K562 (cell line): ENCODE data around the gene CDH6. TPM values are rescaled to one million over a fixed set of nuclear protein-coding genes. Genes with fewer than 3 reads are reported as not detected.

Source experiments
- ATAC-seq: fragments of 200-7000 bp; cut with Tn5 transposase; 3 replicates; pipeline ENCODE4 v1.9.1; 2020; ENCODE audit warnings: moderate library complexity
- BruUV-seq: library from RNA; stranded (reverse); fragments of 400-500 nt; replicated peaks from 2 replicates; lab custom pipeline; 2021; lab: Mats Ljungman, UMichigan
- CTCF ChIA-PET: fragments of 300-600 bp; formaldehyde crosslinking; extraction: SDS; loops from one replicate; lab custom pipeline; 2021; ENCODE audit warnings: low intra/inter-chr PET ratio; lab: Yijun Ruan, JAX
- POLR2A ChIA-PET: fragments of 300-600, 350-650 bp; sonication (Branson Sonifier 250); formaldehyde crosslinking; extraction: SDS; loops from one replicate; lab custom pipeline; 2021; ENCODE audit warnings: antibody characterized with exemption, inconsistent platforms; lab: Yijun Ruan, JAX
- DNase-seq, 4 experiments: peaks; one replicate each; pipeline versions ENCODE4 v3.0.0 to v3.0.0-alpha.2; 2011 to 2018; ENCODE audit warnings: low spot score in 3 of 4, mixed read lengths in 3 of 4; ENCODE audit errors: extremely low read depth in 1 of 4
- FAIRE-seq: peaks from 2 replicates; lab custom pipeline; 2011; peaks lifted over from hg19 to GRCh38; lab: Jason Lieb, UNC
- H2AFZ ChIP-seq: 2 replicates; pipeline ENCODE4 v1.6.0; 2011; ENCODE audit warnings: low read depth, low read length, control low read depth, inconsistent platforms
- H3K27ac ChIP-seq: fragments of 200-600 bp; 3 replicates; pipeline ENCODE4 v1.8.0; 2011; ENCODE audit warnings: low read depth, mild to moderate bottlenecking, control low read depth, inconsistent platforms, low read length, moderate library complexity, mixed read lengths; ENCODE audit errors: extremely low read depth
- H3K27me3 ChIP-seq, 2 experiments: fragments of 300-600 bp in 1 of 2; 2 replicates in 1 of 2; 3 replicates in 1 of 2; pipeline versions ENCODE4 v1.6.0 to v1.8.0; 2011; ENCODE audit warnings: inconsistent platforms in 2 of 2, low read length in 2 of 2, mild to moderate bottlenecking in 1 of 2, mixed read lengths in 1 of 2, moderate library complexity in 1 of 2; ENCODE audit not compliant: control insufficient read depth in 2 of 2, insufficient read depth in 2 of 2
- H3K36me3 ChIP-seq: fragments of 300-600 bp; 3 replicates; pipeline ENCODE4 v1.8.0; 2011; ENCODE audit warnings: mild to moderate bottlenecking, low read length, inconsistent platforms; ENCODE audit not compliant: control insufficient read depth, insufficient read depth
- H3K4me1 ChIP-seq, 2 experiments: fragments of 200-600 bp in 1 of 2; replicated peaks in 1 of 2; 2 replicates in 1 of 2; 3 replicates in 1 of 2; pipeline versions ENCODE4 v1.5.1 to v1.8.0; 2011; ENCODE audit warnings: inconsistent platforms in 2 of 2, low read length in 2 of 2, mild to moderate bottlenecking in 1 of 2, mixed read lengths in 1 of 2, moderate library complexity in 1 of 2; ENCODE audit not compliant: control insufficient read depth in 2 of 2, insufficient read depth in 2 of 2
- H3K4me2 ChIP-seq: 2 replicates; pipeline ENCODE4 v1.6.1; 2011; ENCODE audit warnings: low read length, control low read depth, inconsistent platforms, mixed read lengths; ENCODE audit not compliant: insufficient read depth
- H3K4me3 ChIP-seq: fragments of 200-600 bp; sonication (generic), shearing (Covaris generic); 2 replicates; pipeline ENCODE4 v1.5.1; 2016; ENCODE audit warnings: control low read depth, inconsistent platforms
- H3K79me2 ChIP-seq: fragments of 200-600 bp; 3 replicates; pipeline ENCODE4 v1.8.0; 2011; ENCODE audit warnings: low read length, inconsistent platforms; ENCODE audit not compliant: control insufficient read depth, insufficient read depth
- H3K9ac ChIP-seq, 2 experiments: 2 replicates each; pipeline versions ENCODE4 v1.6.0 to v1.6.1; 2011; ENCODE audit warnings: low read depth in 2 of 2, low read length in 2 of 2, control low read depth in 1 of 2, inconsistent platforms in 1 of 2, mild to moderate bottlenecking in 1 of 2, mixed read lengths in 1 of 2; ENCODE audit not compliant: insufficient read depth in 1 of 2
- H3K9me1 ChIP-seq: one replicate; pipeline ENCODE4 v1.6.0; 2011; ENCODE audit warnings: inconsistent platforms, mild to moderate bottlenecking, low read length, moderate library complexity; ENCODE audit not compliant: control insufficient read depth, insufficient read depth
- H3K9me3 ChIP-seq: replicated peaks from 2 replicates; pipeline ENCODE4 v1.5.1; 2011; ENCODE audit warnings: low read depth, low read length, inconsistent platforms; ENCODE audit not compliant: control insufficient read depth, insufficient read depth
- H4K20me1 ChIP-seq: replicated peaks from 2 replicates; pipeline ENCODE4 v1.6.1; 2011; ENCODE audit warnings: low read length, inconsistent platforms, mixed read lengths; ENCODE audit not compliant: control insufficient read depth, insufficient read depth
- ARID2 ChIP-seq: fragments of 450-650 bp; IDR thresholded peaks from 2 replicates; pipeline ENCODE4 v1.6.1; 2017; ENCODE audit warnings: antibody characterized with exemption, mild to moderate bottlenecking
- BRF1 ChIP-seq: IDR thresholded peaks from 3 replicates; pipeline ENCODE4 v1.6.1; 2011; ENCODE audit warnings: borderline replicate concordance, mild to moderate bottlenecking; ENCODE audit not compliant: insufficient read length; ENCODE audit errors: extremely low read depth
- FOSL1 ChIP-seq: fragments of 200-800 bp; sonication (Bioruptor generic); conservative IDR thresholded peaks from 2 replicates; pipeline ENCODE4 v1.6.1; 2016; ENCODE audit warnings: missing genetic modification characterization, missing compliant biosample characterization
- HDAC8 ChIP-seq: fragments of 450-650 bp; IDR thresholded peaks from 2 replicates; pipeline ENCODE4 v1.6.1; 2016; ENCODE audit warnings: mild to moderate bottlenecking, missing genetic modification characterization, moderate library complexity, missing compliant biosample characterization
- ILF3 ChIP-seq: fragments of 450-650 bp; IDR thresholded peaks from 2 replicates; pipeline ENCODE4 v1.6.1; 2018; ENCODE audit warnings: antibody characterized with exemption, mild to moderate bottlenecking, moderate library complexity, borderline replicate concordance
- NR3C1 ChIP-seq: sonication (generic); formaldehyde crosslinking; IDR thresholded peaks from 2 replicates; pipeline ENCODE4 v1.8.1; 2022; ENCODE audit warnings: missing genetic modification reagents
- RBM39 ChIP-seq: fragments of 200-400 bp; formaldehyde crosslinking; optimal IDR thresholded peaks from 2 replicates; pipeline ENCODE3; 2018; ENCODE audit warnings: low read depth, low read length
- ZNF146 ChIP-seq: IDR thresholded peaks from one replicate; pipeline ENCODE4 v1.6.1; 2018; ENCODE audit warnings: missing compliant biosample characterization; ENCODE audit not compliant: unreplicated experiment
- ZNF311 ChIP-seq: fragments of 250-450 bp; sonication (Bioruptor Pico); IDR thresholded peaks from 2 replicates; pipeline ENCODE4 v1.4.0; 2020; ENCODE audit warnings: mild to moderate bottlenecking, moderate library complexity
- WGBS: fragments of 100-300 bp; shearing (Covaris generic); methylation state at CpG from one replicate; pipeline ENCODE4 v1.1.6; 2016; ENCODE audit warnings: low coverage, mixed read lengths; ENCODE audit not compliant: insufficient coverage; ENCODE audit errors: missing lambda C conversion rate; 5-methylcytosine and 5-hydroxymethylcytosine counted together
- in situ Hi-C: fragments of 300-500 bp; cut with MboI; formaldehyde crosslinking; loops from 4 replicates; pipeline ENCODE4 v1.15.0; 2018; ENCODE audit warnings: inconsistent platforms, mixed read lengths
- intact Hi-C: fragments of 100-400 bp; cut with micrococcal nuclease; formaldehyde crosslinking; loops from 2 replicates; pipeline ENCODE4 v1.14.2; 2022
- polyA plus RNA-seq, 8 experiments: library from polyadenylated mRNA; depleted of rRNA in 4 of 8; stranded (reverse) in 5 of 8; unstranded in 3 of 8; fragments of >200 nt; fragmentation: Nextera tagmentation in 2 of 8; fragmentation: Illumina TruSeq in 1 of 8; extraction: Ambion mirVana in 2 of 8; extraction: Trizol in 1 of 8; gene quantifications; 2 replicates each; pipeline versions ENCODE4 v1.2.1 to v1.2.3, GENCODE V29; 2011 to 2014; ENCODE audit warnings: inconsistent platforms in 1 of 8, missing spikeins in 1 of 8
- total RNA-seq, 7 experiments: library from RNA; depleted of rRNA in 6 of 7; stranded (reverse); fragments of >200 nt in 6 of 7; fragmentation: Illumina TruSeq in 2 of 7; extraction: Trizol in 2 of 7; gene quantifications; 2 replicates each; pipeline versions ENCODE4 v1.2.1 to v1.2.3, GENCODE V29; 2011 to 2021; ENCODE audit warnings: low replicate concordance in 1 of 7
- TF ChIP-seq, protein P1 (sequence below): fragments of 450-650 bp; formaldehyde crosslinking; IDR thresholded peaks from 2 replicates; pipeline ENCODE4 v1.4.0; 2022; ENCODE audit warnings: missing genetic modification characterization
- TF ChIP-seq, protein P2 (sequence below): fragments of 250-450 bp; sonication (Bioruptor Pico); IDR thresholded peaks from 2 replicates; pipeline ENCODE4 v1.8.0; 2022; ENCODE audit warnings: inconsistent platforms, mild to moderate bottlenecking, moderate library complexity, borderline replicate concordance
- TF ChIP-seq, protein P3 (sequence below), 2 experiments: IDR thresholded peaks; 2 replicates each; pipeline ENCODE4 v1.6.1; 2012; ENCODE audit warnings: improper control_type of control experiment in 2 of 2, low read depth in 2 of 2, low read length in 2 of 2, borderline replicate concordance in 1 of 2
- TF ChIP-seq, protein P4 (sequence below), 3 experiments: IDR thresholded peaks in 2 of 3; conservative IDR thresholded peaks in 1 of 3; 2 replicates each; pipeline ENCODE4 v1.5.1; 2011 to 2012; ENCODE audit warnings: low read length in 3 of 3, mild to moderate bottlenecking in 3 of 3, control low read depth in 2 of 3, improper control_type of control experiment in 1 of 3, inconsistent platforms in 1 of 3, low read depth in 1 of 3, mixed read lengths in 1 of 3, moderate library complexity in 1 of 3; ENCODE audit not compliant: insufficient read depth in 2 of 3
- TF ChIP-seq, protein P5 (sequence below): sonication (generic); formaldehyde crosslinking; IDR thresholded peaks from 2 replicates; pipeline ENCODE4 v1.9.0; 2022; ENCODE audit warnings: mild to moderate bottlenecking, missing genetic modification reagents

Gene CDH6
- total and polyA plus RNA-seq, 9 of the 15 experiments (the other 6 are each of a cell fraction or from before 2014, with no cell fraction given) = not detected

DNA sequence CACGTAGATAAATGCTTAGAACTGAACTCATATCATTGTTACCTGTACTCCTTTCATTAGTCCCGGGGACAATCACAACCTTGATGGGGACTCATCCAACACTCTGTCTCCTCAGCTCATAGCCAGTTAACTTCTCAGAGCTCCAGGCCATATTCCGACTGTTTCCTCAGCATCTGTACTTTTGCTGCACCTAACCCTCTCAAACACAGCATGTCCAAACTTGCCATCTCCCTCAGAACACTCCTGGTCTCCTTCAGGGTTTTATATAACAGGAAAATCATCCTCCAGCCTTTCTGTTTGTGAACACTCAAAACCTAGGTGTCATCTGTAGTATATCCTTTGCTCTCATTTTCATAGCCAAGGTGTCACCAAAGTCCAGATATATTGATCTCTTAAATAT is 150.5 kb downstream of the CDH6 start:
- DNase-seq (no peak), ATAC-seq (no peak), FAIRE-seq (no peak)
- H3K36me3 ChIP-seq = no peaks in the 10 kb centered on the region
- intact Hi-C loops = no loop called here
- 0 out of 5 replicates have a peak, but pooled peaks cover 0 to 3% of the 10 kb centered on the region in 2 experiments for H3K27me3 ChIP-seq
- no TSS peak for BruUV-seq
- H2AFZ ChIP-seq = no peak overlapping the region
- 0% methylated on average over 3 of the region's 3 CpGs for WGBS
- H3K9me1 ChIP-seq = no peaks in the 10 kb centered on the region
- in situ Hi-C loops = no loop called here
- no peaks in the 10 kb centered on the region for H4K20me1 ChIP-seq
- H3K79me2 ChIP-seq = no peaks in the 10 kb centered on the region
- H3K9me3 ChIP-seq = no peaks in the 10 kb centered on the region
- H3K4me3 ChIP-seq = no peak overlapping the region
- H3K4me2 ChIP-seq = no peak overlapping the region
- ChIA-PET POLR2A (interaction anchor here (2.1 kb wide), 1 partner anchor 10 kb away, joined by 5 read pairs; no protein-coding TSS in a partner anchor), CTCF (no interaction called here)
- H3K27ac ChIP-seq = no peak overlapping the region
- H3K4me1 ChIP-seq = no peaks in the 10 kb centered on the region
- H3K9ac ChIP-seq = no peak overlapping the region
- TF ChIP-seq, protein P1, sequence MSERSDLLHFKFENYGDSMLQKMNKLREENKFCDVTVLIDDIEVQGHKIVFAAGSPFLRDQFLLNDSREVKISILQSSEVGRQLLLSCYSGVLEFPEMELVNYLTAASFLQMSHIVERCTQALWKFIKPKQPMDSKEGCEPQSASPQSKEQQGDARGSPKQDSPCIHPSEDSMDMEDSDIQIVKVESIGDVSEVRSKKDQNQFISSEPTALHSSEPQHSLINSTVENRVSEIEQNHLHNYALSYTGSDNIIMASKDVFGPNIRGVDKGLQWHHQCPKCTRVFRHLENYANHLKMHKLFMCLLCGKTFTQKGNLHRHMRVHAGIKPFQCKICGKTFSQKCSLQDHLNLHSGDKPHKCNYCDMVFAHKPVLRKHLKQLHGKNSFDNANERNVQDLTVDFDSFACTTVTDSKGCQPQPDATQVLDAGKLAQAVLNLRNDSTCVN (CRISPR knock-in tag) = no peak
- TF ChIP-seq BRF1 (no peak), FOSL1 (no peak), ZNF146 (CRISPR knock-in tag) (no peak), HDAC8 (no peak), ZNF311 (no peak), ARID2 (no peak), RBM39 (no peak), NR3C1 (CRISPR knock-in tag) (no peak), ILF3 (no peak)
- TF ChIP-seq, protein P2, sequence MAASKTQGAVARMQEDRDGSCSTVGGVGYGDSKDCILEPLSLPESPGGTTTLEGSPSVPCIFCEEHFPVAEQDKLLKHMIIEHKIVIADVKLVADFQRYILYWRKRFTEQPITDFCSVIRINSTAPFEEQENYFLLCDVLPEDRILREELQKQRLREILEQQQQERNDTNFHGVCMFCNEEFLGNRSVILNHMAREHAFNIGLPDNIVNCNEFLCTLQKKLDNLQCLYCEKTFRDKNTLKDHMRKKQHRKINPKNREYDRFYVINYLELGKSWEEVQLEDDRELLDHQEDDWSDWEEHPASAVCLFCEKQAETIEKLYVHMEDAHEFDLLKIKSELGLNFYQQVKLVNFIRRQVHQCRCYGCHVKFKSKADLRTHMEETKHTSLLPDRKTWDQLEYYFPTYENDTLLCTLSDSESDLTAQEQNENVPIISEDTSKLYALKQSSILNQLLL (CRISPR knock-in tag) = no peak
- TF ChIP-seq, protein P3, sequence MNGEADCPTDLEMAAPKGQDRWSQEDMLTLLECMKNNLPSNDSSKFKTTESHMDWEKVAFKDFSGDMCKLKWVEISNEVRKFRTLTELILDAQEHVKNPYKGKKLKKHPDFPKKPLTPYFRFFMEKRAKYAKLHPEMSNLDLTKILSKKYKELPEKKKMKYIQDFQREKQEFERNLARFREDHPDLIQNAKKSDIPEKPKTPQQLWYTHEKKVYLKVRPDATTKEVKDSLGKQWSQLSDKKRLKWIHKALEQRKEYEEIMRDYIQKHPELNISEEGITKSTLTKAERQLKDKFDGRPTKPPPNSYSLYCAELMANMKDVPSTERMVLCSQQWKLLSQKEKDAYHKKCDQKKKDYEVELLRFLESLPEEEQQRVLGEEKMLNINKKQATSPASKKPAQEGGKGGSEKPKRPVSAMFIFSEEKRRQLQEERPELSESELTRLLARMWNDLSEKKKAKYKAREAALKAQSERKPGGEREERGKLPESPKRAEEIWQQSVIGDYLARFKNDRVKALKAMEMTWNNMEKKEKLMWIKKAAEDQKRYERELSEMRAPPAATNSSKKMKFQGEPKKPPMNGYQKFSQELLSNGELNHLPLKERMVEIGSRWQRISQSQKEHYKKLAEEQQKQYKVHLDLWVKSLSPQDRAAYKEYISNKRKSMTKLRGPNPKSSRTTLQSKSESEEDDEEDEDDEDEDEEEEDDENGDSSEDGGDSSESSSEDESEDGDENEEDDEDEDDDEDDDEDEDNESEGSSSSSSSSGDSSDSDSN (IDR thresholded peaks at IDR 0.05; ENCODE audit: borderline replicate concordance in 1 of 2, low read depth in 2 of 2, low read length in 2 of 2) = no peak
- TF ChIP-seq, protein P4, sequence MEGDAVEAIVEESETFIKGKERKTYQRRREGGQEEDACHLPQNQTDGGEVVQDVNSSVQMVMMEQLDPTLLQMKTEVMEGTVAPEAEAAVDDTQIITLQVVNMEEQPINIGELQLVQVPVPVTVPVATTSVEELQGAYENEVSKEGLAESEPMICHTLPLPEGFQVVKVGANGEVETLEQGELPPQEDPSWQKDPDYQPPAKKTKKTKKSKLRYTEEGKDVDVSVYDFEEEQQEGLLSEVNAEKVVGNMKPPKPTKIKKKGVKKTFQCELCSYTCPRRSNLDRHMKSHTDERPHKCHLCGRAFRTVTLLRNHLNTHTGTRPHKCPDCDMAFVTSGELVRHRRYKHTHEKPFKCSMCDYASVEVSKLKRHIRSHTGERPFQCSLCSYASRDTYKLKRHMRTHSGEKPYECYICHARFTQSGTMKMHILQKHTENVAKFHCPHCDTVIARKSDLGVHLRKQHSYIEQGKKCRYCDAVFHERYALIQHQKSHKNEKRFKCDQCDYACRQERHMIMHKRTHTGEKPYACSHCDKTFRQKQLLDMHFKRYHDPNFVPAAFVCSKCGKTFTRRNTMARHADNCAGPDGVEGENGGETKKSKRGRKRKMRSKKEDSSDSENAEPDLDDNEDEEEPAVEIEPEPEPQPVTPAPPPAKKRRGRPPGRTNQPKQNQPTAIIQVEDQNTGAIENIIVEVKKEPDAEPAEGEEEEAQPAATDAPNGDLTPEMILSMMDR (IDR thresholded peaks at IDR 0.05 in 2 of 3, conservative IDR thresholded peaks at IDR 0.05 in 1 of 3; ENCODE audit: insufficient read depth in 2 of 3, low read depth in 1 of 3, low read length in 3 of 3) = no peak
- TF ChIP-seq, protein P5, sequence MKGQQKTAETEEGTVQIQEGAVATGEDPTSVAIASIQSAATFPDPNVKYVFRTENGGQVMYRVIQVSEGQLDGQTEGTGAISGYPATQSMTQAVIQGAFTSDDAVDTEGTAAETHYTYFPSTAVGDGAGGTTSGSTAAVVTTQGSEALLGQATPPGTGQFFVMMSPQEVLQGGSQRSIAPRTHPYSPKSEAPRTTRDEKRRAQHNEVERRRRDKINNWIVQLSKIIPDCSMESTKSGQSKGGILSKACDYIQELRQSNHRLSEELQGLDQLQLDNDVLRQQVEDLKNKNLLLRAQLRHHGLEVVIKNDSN (CRISPR knock-in tag) = no peak
